GM06990 (cell line): Measurements from ENCODE around the gene ASCL1.

ENCODE experiments used
- DNase-seq: peaks from one replicate; pipeline ENCODE4 v3.0.0-alpha.2; 2011; ENCODE audit not compliant: insufficient read length; ENCODE audit errors: extremely low read depth
- H3K27me3 ChIP-seq: replicated peaks from 2 replicates; pipeline ENCODE4 v1.6.0; 2011; ENCODE audit warnings: low read length; ENCODE audit not compliant: control insufficient read depth, insufficient read depth
- H3K36me3 ChIP-seq: 2 replicates; pipeline ENCODE4 v1.5.1; 2011; ENCODE audit warnings: low read length; ENCODE audit not compliant: control insufficient read depth, insufficient read depth
- H3K4me3 ChIP-seq: replicated peaks from 2 replicates; pipeline ENCODE4 v1.5.1; 2011; ENCODE audit warnings: low read depth, mild to moderate bottlenecking, control low read depth, low read length
- TF ChIP-seq, protein P1 (sequence below): IDR thresholded peaks from 2 replicates; pipeline ENCODE4 v1.5.1; 2011; ENCODE audit warnings: low read length, control low read depth, mild to moderate bottlenecking, inconsistent platforms; ENCODE audit not compliant: insufficient read depth, poor library complexity, severe bottlenecking

The ASCL1 gene

DNA sequence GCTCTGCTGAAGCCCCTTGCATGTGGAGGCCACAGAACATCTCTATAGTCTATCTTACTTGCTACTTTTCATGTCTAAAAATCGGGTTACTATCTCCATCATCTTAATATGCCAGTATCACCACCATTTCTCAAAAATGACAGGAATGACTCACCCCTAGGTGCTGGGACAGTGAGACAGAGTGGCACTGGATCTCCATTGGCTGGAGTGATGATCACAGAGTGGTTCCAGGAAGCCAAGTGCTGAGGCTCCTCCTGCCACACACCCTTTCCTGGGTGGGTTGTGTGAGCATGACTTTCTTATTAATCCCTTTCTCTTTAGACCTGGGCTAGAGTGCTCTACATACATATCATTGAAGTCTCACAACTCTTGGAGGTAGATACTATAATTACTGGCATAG lies 3.3 kb upstream of the ASCL1 start:
- no peaks in the 10 kb centered on the region for H3K36me3 ChIP-seq
- no peak overlapping the region for H3K4me3 ChIP-seq
- TF ChIP-seq, protein P1, sequence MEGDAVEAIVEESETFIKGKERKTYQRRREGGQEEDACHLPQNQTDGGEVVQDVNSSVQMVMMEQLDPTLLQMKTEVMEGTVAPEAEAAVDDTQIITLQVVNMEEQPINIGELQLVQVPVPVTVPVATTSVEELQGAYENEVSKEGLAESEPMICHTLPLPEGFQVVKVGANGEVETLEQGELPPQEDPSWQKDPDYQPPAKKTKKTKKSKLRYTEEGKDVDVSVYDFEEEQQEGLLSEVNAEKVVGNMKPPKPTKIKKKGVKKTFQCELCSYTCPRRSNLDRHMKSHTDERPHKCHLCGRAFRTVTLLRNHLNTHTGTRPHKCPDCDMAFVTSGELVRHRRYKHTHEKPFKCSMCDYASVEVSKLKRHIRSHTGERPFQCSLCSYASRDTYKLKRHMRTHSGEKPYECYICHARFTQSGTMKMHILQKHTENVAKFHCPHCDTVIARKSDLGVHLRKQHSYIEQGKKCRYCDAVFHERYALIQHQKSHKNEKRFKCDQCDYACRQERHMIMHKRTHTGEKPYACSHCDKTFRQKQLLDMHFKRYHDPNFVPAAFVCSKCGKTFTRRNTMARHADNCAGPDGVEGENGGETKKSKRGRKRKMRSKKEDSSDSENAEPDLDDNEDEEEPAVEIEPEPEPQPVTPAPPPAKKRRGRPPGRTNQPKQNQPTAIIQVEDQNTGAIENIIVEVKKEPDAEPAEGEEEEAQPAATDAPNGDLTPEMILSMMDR: no peak
- H3K27me3 ChIP-seq: no peaks in the 10 kb centered on the region
- DNase-seq: no peak

DNA sequence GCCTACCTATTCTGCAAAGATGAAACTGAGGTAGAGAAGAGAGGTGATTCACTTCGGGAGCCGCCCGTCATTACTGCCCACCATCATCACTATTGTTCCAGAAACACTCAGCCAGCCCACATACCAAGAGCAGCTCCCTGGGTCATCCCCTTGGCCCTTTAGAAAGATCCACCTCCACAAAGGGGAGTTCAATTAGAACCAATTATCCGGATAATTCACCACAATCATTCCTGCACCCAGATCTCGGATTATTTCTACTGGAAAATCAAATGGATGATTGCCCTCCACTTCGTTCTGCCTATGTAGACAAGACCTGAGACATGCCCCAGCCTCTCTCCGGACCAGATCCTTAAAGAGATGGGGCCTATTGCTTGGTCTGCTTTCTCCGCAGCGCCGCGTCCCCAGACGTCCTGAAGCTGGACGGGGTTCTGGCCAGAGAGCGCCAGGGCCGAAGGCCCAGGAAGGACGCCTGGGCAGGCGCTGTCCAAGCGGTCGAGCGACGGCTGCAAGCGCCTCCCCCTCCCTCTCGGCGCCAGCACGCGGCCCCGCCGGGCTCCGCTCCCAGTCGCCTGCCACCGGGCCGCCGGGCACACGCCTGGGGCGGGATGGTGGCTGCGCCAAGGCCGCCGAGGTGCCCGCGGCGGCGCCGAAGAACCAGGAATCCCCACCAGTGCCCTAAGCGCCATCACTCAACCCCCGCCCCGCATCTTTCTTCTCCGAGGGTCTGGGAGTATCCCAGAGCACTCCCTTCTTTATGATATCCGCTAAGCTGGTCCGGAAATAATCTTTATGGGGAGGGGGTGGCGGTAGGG lies 1.3 kb upstream of the ASCL1 start:
- no peak for DNase-seq
- TF ChIP-seq, protein P1: no peak
- Histone ChIP-seq H3K4me3 (no peak overlapping the region), H3K36me3 (no peaks in the 10 kb centered on the region), H3K27me3 (peaks cover 2% of the 10 kb centered on the region; the same call in 1 of the 2 replicates)

DNA sequence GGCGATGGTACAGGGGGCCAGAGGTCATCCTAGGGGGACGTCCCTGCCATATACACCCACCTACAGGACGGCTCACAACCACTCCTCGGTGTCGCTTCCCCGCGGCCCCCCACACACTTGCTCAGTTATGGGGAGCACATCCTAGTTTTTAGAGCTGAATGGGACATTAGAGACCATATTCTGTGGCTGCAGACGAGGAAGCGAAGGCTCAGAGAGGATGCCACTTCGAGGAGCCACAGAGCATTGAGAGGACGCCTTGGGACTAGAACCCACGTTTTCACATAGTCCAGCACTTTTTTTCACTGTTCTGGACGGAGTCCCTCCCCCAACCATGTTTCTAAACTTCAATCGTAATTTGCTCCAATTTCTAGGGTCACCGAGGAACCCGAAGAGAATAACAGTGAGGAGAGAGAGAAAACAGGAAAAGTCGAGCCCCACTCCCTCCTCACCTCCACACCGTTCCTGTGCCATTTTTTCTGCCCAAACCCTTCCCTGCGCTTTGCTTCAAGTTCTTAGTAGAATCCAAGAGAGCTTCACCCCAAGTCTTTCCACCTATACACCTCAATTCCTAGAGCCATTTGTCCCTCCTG lies 641 bp upstream of the ASCL1 start:
- no peak for DNase-seq
- Histone ChIP-seq H3K36me3 (no peaks in the 10 kb centered on the region), H3K4me3 (peak overlapping the region; percentile 65), H3K27me3 (peaks cover 2% of the 10 kb centered on the region; the same call in 1 of the 2 replicates)
- TF ChIP-seq, protein P1: no peak

DNA sequence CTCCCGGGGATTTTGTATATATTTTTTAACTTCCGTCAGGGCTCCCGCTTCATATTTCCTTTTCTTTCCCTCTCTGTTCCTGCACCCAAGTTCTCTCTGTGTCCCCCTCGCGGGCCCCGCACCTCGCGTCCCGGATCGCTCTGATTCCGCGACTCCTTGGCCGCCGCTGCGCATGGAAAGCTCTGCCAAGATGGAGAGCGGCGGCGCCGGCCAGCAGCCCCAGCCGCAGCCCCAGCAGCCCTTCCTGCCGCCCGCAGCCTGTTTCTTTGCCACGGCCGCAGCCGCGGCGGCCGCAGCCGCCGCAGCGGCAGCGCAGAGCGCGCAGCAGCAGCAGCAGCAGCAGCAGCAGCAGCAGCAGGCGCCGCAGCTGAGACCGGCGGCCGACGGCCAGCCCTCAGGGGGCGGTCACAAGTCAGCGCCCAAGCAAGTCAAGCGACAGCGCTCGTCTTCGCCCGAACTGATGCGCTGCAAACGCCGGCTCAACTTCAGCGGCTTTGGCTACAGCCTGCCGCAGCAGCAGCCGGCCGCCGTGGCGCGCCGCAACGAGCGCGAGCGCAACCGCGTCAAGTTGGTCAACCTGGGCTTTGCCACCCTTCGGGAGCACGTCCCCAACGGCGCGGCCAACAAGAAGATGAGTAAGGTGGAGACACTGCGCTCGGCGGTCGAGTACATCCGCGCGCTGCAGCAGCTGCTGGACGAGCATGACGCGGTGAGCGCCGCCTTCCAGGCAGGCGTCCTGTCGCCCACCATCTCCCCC lies 777 bp downstream of the ASCL1 start:
- H3K4me3 ChIP-seq: peak overlapping the region; percentile 65
- peaks cover 2% of the 10 kb centered on the region; the same call in 1 of the 2 replicates for H3K27me3 ChIP-seq
- no peaks in the 10 kb centered on the region for H3K36me3 ChIP-seq
- peak; percentile 86 for DNase-seq
- TF ChIP-seq, protein P1: no peak

DNA sequence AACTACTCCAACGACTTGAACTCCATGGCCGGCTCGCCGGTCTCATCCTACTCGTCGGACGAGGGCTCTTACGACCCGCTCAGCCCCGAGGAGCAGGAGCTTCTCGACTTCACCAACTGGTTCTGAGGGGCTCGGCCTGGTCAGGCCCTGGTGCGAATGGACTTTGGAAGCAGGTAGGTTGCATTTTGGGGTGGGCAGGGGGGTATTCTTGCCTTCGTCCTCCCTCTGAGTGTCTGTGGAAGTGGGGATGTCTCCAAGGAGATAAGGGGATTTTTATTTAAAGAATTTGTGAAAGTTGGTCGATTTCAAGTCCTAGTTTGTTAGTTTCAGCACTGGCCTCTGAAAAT lies 1.3 kb downstream of the ASCL1 start:
- no peaks in the 10 kb centered on the region for H3K36me3 ChIP-seq
- TF ChIP-seq, protein P1: no peak
- DNase-seq: no peak
- peak overlapping the region; percentile 57 for H3K4me3 ChIP-seq
- peaks cover 2% of the 10 kb centered on the region; the same call in 1 of the 2 replicates for H3K27me3 ChIP-seq
